Measurements from ENCODE around the gene GALNT9.

Gene GALNT9

DNA sequence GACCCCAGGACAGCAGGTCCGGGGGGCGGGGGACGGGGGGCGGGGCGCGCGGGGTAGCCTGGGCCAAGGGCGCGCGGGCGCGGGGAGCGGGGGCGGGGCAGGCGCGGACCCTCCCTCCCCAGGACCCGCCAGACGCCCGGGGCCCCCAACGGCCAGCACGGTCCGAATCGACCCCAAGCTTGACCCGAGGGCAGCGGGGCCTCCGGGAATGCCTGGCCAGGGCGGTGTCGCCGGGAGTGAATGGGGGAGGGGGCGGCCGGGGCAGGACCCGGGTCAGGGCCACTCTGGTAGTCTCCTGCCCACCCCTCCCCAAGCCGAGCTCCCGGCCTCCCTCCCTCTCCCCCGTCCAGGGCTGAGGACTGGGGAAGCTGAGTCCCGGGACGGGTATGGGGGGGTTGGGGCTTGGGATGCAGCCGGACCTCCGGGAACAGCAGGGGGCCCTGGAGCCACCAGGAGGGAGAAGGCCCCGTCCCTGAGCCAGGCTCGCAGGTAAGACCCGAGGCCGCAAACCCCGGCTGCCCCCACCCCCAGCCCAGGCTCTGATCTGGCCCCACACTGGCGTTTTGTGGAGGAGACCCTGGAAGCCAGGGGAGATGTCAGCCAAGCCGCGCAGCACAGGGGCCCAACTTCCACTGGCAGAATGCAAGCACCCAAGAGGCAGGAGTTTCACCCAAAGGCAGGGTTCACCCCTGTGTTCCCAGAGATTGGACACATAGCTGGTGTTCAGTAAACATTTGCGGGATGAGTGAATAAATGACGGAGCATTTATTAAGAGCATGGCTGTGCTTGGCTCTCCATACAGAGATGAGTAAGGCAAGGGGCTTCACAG lies 545 bp upstream of the GALNT9 start:
- no peaks in the 10 kb centered on the region for H3K79me2 ChIP-seq (ENCODE audit: insufficient read depth, low read length)
- TF ChIP-seq CTCF (IDR thresholded peaks at IDR 0.05; ENCODE audit: borderline replicate concordance, extremely low read depth, low read length, poor library complexity, severe bottlenecking): no peak
- TF ChIP-seq EZH2 (IDR thresholded peaks at IDR 0.05; ENCODE audit: borderline replicate concordance, low read depth, low read length, severe bottlenecking): no peak
- no peak overlapping the region for H3K9ac ChIP-seq (ENCODE audit: low read depth, low read length)
- no peaks in the 10 kb centered on the region for H3K36me3 ChIP-seq (ENCODE audit: insufficient read depth, low read length)
- H2AFZ ChIP-seq (ENCODE audit: low read depth, low read length): no peak overlapping the region
- H3K27me3 ChIP-seq (ENCODE audit: insufficient read depth, low read length, poor library complexity): peaks cover 14% of the 10 kb centered on the region
- H3K4me2 ChIP-seq (ENCODE audit: insufficient read depth, low read length): no peak overlapping the region
- DNase-seq: no peak
- ATAC-seq (ENCODE audit: insufficient read depth, low read depth): no peak
- no peak overlapping the region for H3K4me3 ChIP-seq (ENCODE audit: low read depth in 1 of 2, low read length in 2 of 2)
- H3K4me1 ChIP-seq (ENCODE audit: insufficient read depth, low read length): peaks cover 18% of the 10 kb centered on the region
- no peaks in the 10 kb centered on the region; the same call in 1 of the 2 replicates for H4K20me1 ChIP-seq (ENCODE audit: insufficient read depth, low read length)
- no peaks in the 10 kb centered on the region for H3K9me3 ChIP-seq (ENCODE audit: insufficient read depth, low read length, severe bottlenecking)
- no peak overlapping the region for H3K27ac ChIP-seq (ENCODE audit: low read length)

- Histone ChIP-seq H3K9me3 (ENCODE audit: insufficient read depth, low read length, severe bottlenecking) (no peaks in the 10 kb centered on the region), H3K4me1 (ENCODE audit: insufficient read depth, low read length) (peaks cover 18% of the 10 kb centered on the region), H3K27ac (ENCODE audit: low read length) (no peak overlapping the region), H3K4me3 (ENCODE audit: low read depth in 1 of 2, low read length in 2 of 2) (no peak overlapping the region), H4K20me1 (ENCODE audit: insufficient read depth, low read length) (no peaks in the 10 kb centered on the region; the same call in 1 of the 2 replicates), H3K9ac (ENCODE audit: low read depth, low read length) (no peak overlapping the region), H3K36me3 (ENCODE audit: insufficient read depth, low read length) (no peaks in the 10 kb centered on the region), H3K4me2 (ENCODE audit: insufficient read depth, low read length) (peak overlapping the region; percentile 32), H3K79me2 (ENCODE audit: insufficient read depth, low read length) (no peaks in the 10 kb centered on the region), H2AFZ (ENCODE audit: low read depth, low read length) (no peak overlapping the region), H3K27me3 (ENCODE audit: insufficient read depth, low read length, poor library complexity) (peaks cover 14% of the 10 kb centered on the region)
- no peak for ATAC-seq (ENCODE audit: insufficient read depth, low read depth)
- TF ChIP-seq CTCF (IDR thresholded peaks at IDR 0.05; ENCODE audit: borderline replicate concordance, extremely low read depth, low read length, poor library complexity, severe bottlenecking) (no peak), EZH2 (IDR thresholded peaks at IDR 0.05; ENCODE audit: borderline replicate concordance, low read depth, low read length, severe bottlenecking) (no peak)
- no peak for DNase-seq
These were observed 933 bp downstream of the GALNT9 start for GRCh38 chr12:132328282-132329029.

DNA sequence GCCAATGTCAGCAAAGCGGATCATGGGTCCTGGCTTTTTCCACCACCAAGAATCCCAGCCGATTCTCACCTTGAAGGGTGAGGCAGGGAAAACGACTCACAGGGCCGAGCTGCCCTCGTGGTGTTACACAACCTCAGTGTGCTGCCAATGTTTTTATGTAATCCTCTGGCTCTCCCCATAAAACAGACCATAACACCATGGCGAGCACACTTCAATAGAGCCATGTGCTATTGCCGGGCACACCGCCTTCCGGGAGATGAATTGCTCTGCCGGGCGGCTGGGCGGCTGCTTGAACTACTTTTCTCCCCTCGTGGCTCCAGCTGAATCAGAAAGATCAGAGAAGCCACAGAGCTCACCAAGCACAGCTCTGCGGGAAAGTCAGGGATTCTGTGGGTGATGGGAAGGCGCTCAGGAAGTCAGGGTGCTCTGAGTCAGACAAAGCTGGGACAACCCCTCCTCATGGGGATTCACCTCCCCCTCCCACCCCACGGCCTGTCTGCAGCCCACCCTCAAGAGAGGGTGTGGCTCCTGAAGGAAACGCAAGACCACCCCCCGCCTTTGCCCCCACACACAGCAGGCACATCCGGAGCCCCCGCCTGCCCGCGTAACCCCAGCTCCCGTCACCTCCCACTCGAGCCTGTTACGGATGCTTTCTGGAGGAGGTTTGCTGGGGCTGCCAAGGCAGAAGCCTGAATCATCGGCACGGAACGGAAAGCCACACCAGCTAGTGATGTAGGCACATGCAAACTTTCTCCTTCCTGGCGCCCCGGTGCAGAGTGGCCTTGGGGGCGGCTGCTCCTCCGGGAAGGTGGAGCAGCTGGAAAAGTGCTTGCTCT lies 1.8 kb downstream of the GALNT9 start:
- Histone ChIP-seq H3K4me2 (ENCODE audit: insufficient read depth, low read length) (peak overlapping the region; percentile 32), H3K27ac (ENCODE audit: low read length) (no peak overlapping the region), H2AFZ (ENCODE audit: low read depth, low read length) (no peak overlapping the region), H3K4me1 (ENCODE audit: insufficient read depth, low read length) (peaks cover 18% of the 10 kb centered on the region), H3K36me3 (ENCODE audit: insufficient read depth, low read length) (no peaks in the 10 kb centered on the region), H3K9ac (ENCODE audit: low read depth, low read length) (no peak overlapping the region), H3K27me3 (ENCODE audit: insufficient read depth, low read length, poor library complexity) (peaks cover 14% of the 10 kb centered on the region), H3K9me3 (ENCODE audit: insufficient read depth, low read length, severe bottlenecking) (no peaks in the 10 kb centered on the region), H4K20me1 (ENCODE audit: insufficient read depth, low read length) (no peaks in the 10 kb centered on the region; the same call in 1 of the 2 replicates), H3K79me2 (ENCODE audit: insufficient read depth, low read length) (no peaks in the 10 kb centered on the region), H3K4me3 (ENCODE audit: low read depth in 1 of 2, low read length in 2 of 2) (no peak overlapping the region)
- TF ChIP-seq CTCF (IDR thresholded peaks at IDR 0.05; ENCODE audit: borderline replicate concordance, extremely low read depth, low read length, poor library complexity, severe bottlenecking): no peak
- no peak for TF ChIP-seq EZH2 (IDR thresholded peaks at IDR 0.05; ENCODE audit: borderline replicate concordance, low read depth, low read length, severe bottlenecking)
- DNase-seq (peak; percentile 76), ATAC-seq (ENCODE audit: insufficient read depth, low read depth) (peak; percentile 89)

Measured in DND-41 (cell line).